ENCODE measurements around the gene SCNN1B. TPM values are rescaled to one million over a fixed set of nuclear protein-coding genes. Genes with fewer than 3 reads are reported as not detected.

SCNN1B gene
- total RNA-seq, 2 experiments from 2014 or later, result not detected

DNA sequence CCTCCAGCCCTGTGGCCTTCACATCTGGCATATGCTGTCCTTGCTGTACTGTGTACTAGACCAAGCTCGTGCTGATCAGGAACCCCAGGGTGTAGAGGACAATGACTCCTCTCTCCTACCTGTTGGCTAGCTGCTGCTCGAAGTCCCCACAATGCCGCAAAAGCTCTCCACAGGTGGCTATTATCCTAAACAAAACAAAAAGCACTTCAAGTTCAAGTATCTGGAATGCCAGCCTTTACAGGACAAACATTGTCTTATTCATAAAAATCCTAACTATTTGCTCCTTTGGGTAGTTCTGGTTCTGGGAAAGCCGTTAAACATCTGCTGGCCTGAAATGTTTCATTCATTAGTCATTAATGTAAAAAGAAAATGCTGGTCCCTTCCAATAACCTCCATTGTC, 108.1 kb downstream of the SCNN1B start:
- H3K4me1 Mint-ChIP-seq (ENCODE audit: low read depth), result no peaks in the 10 kb centered on the region
- intact Hi-C loops (cut with DNase I, micrococcal nuclease), result no loop called here
- H3K9me3 ChIP-seq (ENCODE audit: control insufficient read depth in 1 of 2, insufficient read depth in 1 of 2, low read length in 2 of 2), result no peaks in the 10 kb centered on the region
- CTCF ChIA-PET, result no interaction called here
- ATAC-seq (ENCODE audit: poor library complexity) (no peak), DNase-seq (no peak)
- no peaks in the 10 kb centered on the region for H3K27me3 Mint-ChIP-seq
- peaks cover 87% of the 10 kb centered on the region for H3K36me3 Mint-ChIP-seq (ENCODE audit: low read depth)
- H3K4me3 Mint-ChIP-seq, result no peak overlapping the region
- H3K9me3 Mint-ChIP-seq, result no peaks in the 10 kb centered on the region
- no peaks in the 10 kb centered on the region for H3K4me1 ChIP-seq (ENCODE audit: insufficient read depth, low read length)
- H3K4me3 ChIP-seq (ENCODE audit: low read length), result no peak overlapping the region
- H3K36me3 ChIP-seq (ENCODE audit: insufficient read depth, low read length), result peaks cover 72% of the 10 kb centered on the region
- POLR2A ChIA-PET, result no interaction called here
- no peak overlapping the region for H3K27ac ChIP-seq (ENCODE audit: low read depth in 1 of 2, low read length in 2 of 2)
- H3K27ac Mint-ChIP-seq, result no peak overlapping the region
- no peaks in the 10 kb centered on the region for H3K27me3 ChIP-seq (ENCODE audit: control insufficient read depth in 1 of 2, insufficient read depth in 2 of 2, low read length in 2 of 2)
- TF ChIP-seq CTCF (IDR thresholded peaks at IDR 0.05), result no peak

GRCh38 chr16:23414731-23415130, 112.6 kb downstream of the SCNN1B start:
- Mint-ChIP-seq H3K4me1 (ENCODE audit: low read depth) (no peaks in the 10 kb centered on the region), H3K4me3 (no peak overlapping the region), H3K27me3 (no peaks in the 10 kb centered on the region), H3K36me3 (ENCODE audit: low read depth) (peaks cover 82% of the 10 kb centered on the region), H3K27ac (no peak overlapping the region), H3K9me3 (no peaks in the 10 kb centered on the region)
- Histone ChIP-seq H3K9me3 (ENCODE audit: control insufficient read depth in 1 of 2, insufficient read depth in 1 of 2, low read length in 2 of 2) (no peaks in the 10 kb centered on the region), H3K27ac (ENCODE audit: low read depth in 1 of 2, low read length in 2 of 2) (no peak overlapping the region), H3K27me3 (ENCODE audit: control insufficient read depth in 1 of 2, insufficient read depth in 2 of 2, low read length in 2 of 2) (no peaks in the 10 kb centered on the region), H3K4me1 (ENCODE audit: insufficient read depth, low read length) (no peaks in the 10 kb centered on the region), H3K4me3 (ENCODE audit: low read length) (no peak overlapping the region), H3K36me3 (ENCODE audit: insufficient read depth, low read length) (peaks cover 64% of the 10 kb centered on the region)
- ChIA-PET POLR2A (no interaction called here), CTCF (no interaction called here)
- intact Hi-C loops (cut with DNase I, micrococcal nuclease), result no loop called here
- DNase-seq (no peak), ATAC-seq (ENCODE audit: poor library complexity) (no peak)
- no peak for TF ChIP-seq CTCF (IDR thresholded peaks at IDR 0.05)

GRCh38 chr16:23416816-23417215, 114.7 kb downstream of the SCNN1B start:
- no peak for DNase-seq
- ChIA-PET POLR2A (no interaction called here), CTCF (no interaction called here)
- ATAC-seq (ENCODE audit: poor library complexity), result no peak
- Mint-ChIP-seq H3K4me3 (no peak overlapping the region), H3K27me3 (no peaks in the 10 kb centered on the region), H3K4me1 (ENCODE audit: low read depth) (no peaks in the 10 kb centered on the region), H3K9me3 (no peaks in the 10 kb centered on the region), H3K36me3 (ENCODE audit: low read depth) (peaks cover 79% of the 10 kb centered on the region), H3K27ac (no peak overlapping the region)
- no peak for TF ChIP-seq CTCF (IDR thresholded peaks at IDR 0.05)
- H3K27ac ChIP-seq (ENCODE audit: low read depth in 1 of 2, low read length in 2 of 2), result no peak overlapping the region
- no peak overlapping the region for H3K4me3 ChIP-seq (ENCODE audit: low read length)
- intact Hi-C loops (cut with DNase I, micrococcal nuclease), result no loop called here
- no peaks in the 10 kb centered on the region for H3K27me3 ChIP-seq (ENCODE audit: control insufficient read depth in 1 of 2, insufficient read depth in 2 of 2, low read length in 2 of 2)
- H3K9me3 ChIP-seq (ENCODE audit: control insufficient read depth in 1 of 2, insufficient read depth in 1 of 2, low read length in 2 of 2), result no peaks in the 10 kb centered on the region
- H3K36me3 ChIP-seq (ENCODE audit: insufficient read depth, low read length), result peaks cover 64% of the 10 kb centered on the region
- no peaks in the 10 kb centered on the region for H3K4me1 ChIP-seq (ENCODE audit: insufficient read depth, low read length)
